CD4-positive, alpha-beta T cell treated with Interferon gamma for 1 hour (primary cell): Measurements from ENCODE around the gene MPP2.
"Not testable (repeated sequence)": the region's sequence is repeated elsewhere in the genome, so short reads cannot be mapped to it uniquely, and the experiment has no call there.

Experiments used
- DNase-seq: peaks from one replicate; pipeline ENCODE4 v3.0.0-alpha.2; 2020

The MPP2 gene

GRCh38 chr17:43844241-43844640 is 63.1 kb downstream of the MPP2 start:
- DNase-seq = no peak

DNA sequence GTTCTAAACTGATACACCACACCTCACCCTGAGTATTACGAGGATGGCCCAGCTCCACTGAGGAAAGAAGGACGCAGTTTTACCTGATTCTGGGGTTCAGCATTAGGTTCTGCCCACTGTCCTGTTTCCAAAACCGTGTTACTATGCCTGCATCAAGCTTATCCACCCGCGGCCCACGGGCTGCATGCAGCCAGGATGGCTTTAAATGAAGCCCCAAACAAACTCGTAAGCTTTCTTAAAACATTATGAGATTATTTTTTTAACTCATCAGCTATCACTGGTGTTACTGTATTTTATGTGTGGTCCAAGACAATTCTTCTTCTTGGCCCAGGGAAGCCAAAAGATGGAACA is 64.4 kb downstream of the MPP2 start:
- no peak for DNase-seq

- not testable (repeated sequence) for DNase-seq
Measured at GRCh38 chr17:43842091-43842974, 65.0 kb downstream of the MPP2 start.

DNA sequence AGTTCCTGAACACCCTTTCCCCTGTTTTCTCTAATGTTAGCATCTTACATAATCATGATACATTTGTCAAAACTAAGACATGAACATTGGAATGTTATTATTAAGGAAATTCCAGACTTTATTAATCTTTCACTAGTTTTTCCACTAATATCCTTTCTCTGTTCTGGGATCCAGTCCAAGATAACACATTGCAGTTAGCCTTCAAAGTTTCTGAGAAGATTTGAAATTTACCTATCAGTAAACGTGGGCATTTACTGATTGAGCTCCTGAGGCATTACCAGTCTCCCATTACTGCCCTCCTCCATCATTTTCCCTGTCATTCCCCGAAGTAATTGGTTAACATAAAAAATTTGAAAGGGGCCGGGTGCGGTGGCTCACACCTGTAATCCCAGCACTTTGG is 66.1 kb downstream of the MPP2 start:
- DNase-seq = no peak

- DNase-seq = no peak
Measured at GRCh38 chr17:43840814-43841213, 66.5 kb downstream of the MPP2 start.

GRCh38 chr17:43839670-43840108 is 67.6 kb downstream of the MPP2 start:
- DNase-seq = no peak

DNA sequence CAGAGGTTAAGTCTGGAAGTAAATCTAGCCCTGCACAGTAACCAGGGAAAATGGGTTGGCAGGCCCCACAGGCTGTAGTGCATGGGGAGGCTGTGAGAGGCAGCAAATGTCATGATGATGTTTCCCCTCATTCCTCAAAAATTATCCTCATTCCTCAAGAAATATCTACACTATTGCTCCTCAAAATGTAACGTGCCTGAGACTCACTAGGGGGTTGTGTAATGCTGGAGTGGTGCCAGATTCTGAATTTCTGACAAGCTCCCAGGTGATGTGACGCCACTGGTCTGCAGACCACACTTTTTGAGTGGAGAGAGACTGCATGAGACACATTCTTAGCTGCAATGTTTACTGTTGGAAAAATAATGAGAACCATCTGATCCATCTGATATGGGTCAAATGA is 73.2 kb downstream of the MPP2 start:
- no peak for DNase-seq

DNA sequence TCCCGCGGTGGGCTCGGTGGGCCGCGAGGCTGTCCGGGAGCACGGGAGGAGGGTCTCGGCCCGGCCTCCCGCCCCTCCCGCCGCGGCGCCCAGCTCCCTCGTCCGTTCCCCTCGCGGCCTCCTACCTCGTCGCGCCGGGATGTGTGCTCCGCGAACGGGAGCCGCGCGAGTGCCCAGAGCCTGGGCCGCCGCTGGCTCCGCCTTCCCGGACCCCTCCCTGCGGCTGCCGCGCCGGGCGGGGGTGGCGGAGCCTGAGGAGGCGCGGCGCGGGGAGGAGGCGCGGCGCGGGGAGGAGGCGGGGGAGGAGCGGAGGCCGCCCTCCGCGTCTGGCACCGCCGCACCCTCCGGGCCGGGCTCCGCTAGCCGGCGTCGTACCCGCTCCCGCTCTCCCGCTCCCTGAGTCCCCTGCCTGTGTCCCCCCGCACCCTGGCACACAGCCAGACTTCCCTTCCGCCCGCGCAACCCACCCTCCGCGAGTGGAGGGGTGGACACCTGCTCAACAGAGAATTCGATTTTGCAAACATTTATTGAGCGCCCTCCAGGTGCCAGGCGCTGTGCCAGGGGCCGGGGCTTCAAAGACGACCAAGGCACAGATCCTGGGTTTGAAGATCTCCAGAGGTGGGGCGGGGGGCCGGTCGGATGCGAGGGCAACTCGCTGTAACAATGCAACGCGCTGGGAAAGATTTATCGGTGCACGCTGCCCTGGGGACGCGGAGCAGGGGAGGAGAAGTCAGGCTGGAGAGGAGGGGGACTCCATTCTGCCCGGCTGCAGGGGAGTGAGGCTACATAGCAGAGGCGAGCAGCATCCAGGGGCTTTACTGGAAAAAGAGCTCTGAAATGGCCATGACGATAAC is 74.1 kb downstream of the MPP2 start, which contains the start of gene MPP3:
Gene MPP3, minus strand, starts transcription at position 171 of the 854 bp plus-strand sequence. CDS start 1,240 bp downstream, outside the sequence.
- DNase-seq = peak; percentile 25

DNA sequence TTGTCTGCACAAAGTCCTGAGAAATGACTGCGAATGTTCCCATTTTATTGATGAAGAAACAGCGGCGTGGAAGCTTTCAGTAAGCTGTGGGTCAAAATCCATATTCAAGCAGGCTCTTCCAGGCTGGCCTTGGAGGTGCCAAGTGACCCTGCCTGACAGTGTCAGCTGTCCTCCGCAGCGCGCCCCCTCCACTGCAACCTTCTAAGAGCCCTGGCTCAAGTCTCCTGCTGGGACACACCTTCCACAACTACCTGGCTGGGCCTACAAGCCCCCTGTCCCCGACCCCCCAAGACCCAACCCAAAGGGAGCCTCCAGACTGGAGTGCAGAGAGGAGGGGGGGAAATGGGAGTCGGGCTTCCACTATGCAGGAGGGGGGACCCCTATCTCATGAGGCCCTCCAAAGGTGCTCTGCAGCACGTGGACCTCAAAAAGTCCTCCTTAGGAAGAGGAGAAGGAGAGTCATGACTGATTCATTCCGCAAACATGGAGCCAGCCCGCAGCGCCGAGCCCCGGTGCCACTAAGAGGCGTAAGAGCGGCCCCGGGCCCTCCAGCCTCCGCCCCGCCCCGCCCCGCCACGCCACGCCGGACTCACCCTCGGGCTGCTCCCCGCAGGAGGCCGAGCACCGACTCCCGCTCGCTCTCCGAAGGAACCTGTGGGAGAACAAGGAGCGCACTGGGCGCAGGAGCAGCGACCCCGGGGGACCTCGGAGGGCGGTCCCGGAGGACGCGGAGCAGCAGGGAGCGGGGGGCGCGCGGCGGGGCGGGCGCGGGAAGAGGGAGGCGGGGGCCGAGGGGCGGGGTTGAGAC is 75.0 kb downstream of the MPP2 start:
- DNase-seq = no peak

DNA sequence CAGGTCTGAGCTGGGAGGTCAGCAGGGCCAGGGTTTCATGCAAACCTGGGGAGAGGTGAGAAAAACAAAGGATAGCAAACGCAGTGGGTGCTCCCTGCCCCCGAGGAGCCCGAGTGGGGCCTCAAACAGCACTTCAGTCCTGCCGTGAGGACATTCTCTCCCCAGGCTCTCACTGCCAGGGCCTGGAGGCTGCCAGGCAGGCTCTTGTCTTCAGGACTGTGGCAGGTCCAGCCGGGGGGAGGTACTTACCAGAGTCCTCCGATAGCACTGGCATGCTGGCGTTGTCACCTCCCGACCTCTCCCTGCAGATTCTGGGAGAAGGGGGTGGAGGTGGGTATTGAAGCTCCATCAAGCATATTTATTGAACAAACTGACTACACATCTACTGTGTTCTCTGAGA is 75.7 kb downstream of the MPP2 start:
- no peak for DNase-seq

- no peak for DNase-seq
Measured at GRCh38 chr17:43830510-43831140, 76.7 kb downstream of the MPP2 start.

DNA sequence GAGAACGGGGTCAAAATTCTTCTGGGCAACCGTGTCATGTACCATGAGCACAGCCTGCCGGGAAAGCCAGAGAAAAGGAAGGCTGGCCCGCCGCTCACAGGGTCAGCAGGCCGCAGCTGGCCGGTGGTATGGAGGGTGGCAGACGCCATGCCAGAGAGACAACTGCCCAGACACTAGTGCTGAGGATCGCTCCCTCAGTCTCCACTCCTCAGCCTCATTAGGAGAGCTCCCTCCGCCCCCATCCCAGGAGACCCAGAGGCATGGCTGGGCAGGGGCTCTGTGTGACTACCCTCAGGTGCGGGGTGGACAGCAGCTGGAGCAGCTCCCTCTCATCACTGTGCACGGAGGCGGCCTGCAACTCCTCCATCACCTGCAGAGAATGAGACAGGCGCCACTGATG is 77.6 kb downstream of the MPP2 start:
- DNase-seq = no peak

DNA sequence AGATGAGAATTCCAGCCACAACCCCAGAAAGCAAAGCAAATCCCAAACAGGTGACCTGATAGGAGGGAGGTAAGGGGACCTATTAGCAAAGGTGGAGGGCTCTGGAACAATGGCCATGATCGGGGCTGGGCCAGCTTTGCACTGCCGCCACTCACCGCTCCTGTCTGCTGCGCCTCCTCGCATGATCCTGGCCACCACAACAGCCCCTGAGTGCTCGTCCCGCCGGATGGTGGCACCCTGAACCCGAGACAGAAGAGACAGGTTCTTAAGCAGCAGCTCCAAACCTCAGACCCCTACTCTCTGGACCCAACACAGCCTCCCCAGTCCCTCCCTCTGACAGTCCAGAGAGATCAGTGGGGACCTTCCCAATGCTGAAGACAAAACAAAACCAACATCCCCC is 79.7 kb downstream of the MPP2 start:
- no peak for DNase-seq

DNA sequence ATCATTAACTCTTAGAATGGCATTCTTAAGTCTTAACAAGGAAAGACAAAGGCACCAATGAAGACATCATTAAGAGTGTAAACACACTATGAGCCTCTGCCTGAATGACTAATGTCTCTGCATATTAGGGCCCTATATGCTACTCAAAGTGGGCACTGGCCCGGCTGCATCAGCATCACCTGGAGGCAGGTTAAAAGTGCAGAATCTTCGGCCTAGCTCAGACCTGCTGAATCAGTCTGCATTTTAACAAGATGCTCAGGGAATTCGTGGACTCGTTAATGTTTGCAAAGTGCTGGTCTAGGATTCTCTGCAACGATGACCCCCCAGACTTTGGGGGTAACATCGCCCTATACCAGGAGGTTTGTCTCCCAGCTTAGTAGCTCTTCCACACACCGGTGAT is 81.1 kb downstream of the MPP2 start:
- DNase-seq = no peak

DNA sequence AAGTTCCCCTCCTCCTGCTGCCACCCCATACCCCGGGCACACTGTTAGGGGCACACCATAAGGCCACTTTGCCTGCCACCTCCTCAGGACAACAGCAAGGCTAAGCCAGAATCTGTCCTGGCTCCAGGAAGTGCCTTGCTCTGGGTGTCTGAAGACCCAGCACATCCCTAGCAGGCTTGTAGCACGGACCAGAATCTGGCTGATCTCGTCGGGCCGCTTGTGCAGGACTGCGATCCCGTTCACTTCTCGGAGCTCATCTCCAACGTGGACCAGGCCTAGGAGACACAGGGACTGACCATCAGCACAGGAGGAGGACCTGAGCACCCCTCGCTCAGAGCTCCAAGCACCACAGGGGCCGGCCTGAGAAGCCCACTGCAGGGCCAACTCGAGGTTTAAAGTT is 81.8 kb downstream of the MPP2 start:
- no peak for DNase-seq
